ENCODE data around the gene ARHGAP44.
"Not testable (repeated sequence)": the region's sequence is repeated elsewhere in the genome, so short reads cannot be mapped to it uniquely, and the experiment has no call there.

Gene ARHGAP44

GRCh38 chr17:12815642-12816141, 26.4 kb downstream of the ARHGAP44 start:
- no peak for DNase-seq (ENCODE audit: low spot score)

DNA sequence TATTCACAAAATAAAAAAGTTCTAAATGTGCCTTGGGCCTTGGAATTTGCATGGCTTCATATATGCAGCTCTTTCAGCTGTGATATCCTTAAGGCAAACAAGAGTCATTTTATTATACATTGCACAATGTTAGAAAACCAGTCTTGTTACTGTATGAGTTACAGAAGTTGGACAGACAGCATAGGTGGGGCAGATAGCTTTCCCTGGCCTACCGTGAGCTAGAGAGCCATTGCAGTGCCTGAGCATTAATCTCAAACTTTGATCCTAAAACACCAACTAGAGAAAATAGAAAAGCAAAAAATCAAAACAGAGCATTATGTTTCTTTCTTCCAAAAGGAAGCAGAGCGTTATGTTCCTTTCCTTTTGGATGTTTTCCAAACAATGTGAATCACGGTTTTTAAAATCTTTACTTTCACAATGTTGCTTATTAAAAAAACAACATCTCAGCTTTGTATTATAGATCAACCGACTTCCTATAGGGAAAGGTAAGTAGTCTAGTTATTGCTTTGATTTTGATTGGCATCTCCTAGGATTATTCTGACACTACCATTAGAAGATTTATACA, 32.2 kb downstream of the ARHGAP44 start:
- DNase-seq (ENCODE audit: low spot score), result no peak

DNA sequence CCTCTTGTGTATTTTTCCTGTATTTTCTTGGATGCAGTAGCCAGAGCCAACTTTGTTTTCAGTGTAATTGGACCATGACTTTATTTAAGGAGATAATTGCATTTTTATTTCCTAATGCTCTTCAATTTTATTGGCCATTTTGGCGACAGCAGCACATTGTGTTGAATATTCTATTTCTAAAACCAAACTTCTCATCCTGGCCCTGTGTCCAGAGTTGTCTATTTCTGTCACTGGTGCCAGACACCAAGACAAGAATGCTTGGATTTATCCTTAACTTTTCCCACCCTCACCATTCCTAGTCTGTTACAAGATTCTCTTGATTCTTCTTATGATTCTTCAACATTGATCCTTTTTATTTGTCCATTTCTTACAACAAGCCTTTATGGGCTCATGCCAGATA, 37.1 kb downstream of the ARHGAP44 start:
- DNase-seq (ENCODE audit: low spot score), result no peak

- no peak for DNase-seq (ENCODE audit: low spot score)
Measured at GRCh38 chr17:12830777-12831247, 41.5 kb downstream of the ARHGAP44 start.

GRCh38 chr17:12831839-12832238, 42.5 kb downstream of the ARHGAP44 start:
- no peak for DNase-seq (ENCODE audit: low spot score)

GRCh38 chr17:12839042-12839441, 49.7 kb downstream of the ARHGAP44 start:
- DNase-seq (ENCODE audit: low spot score), result no peak

GRCh38 chr17:12842936-12843335, 53.6 kb downstream of the ARHGAP44 start:
- no peak for DNase-seq (ENCODE audit: low spot score)

DNA sequence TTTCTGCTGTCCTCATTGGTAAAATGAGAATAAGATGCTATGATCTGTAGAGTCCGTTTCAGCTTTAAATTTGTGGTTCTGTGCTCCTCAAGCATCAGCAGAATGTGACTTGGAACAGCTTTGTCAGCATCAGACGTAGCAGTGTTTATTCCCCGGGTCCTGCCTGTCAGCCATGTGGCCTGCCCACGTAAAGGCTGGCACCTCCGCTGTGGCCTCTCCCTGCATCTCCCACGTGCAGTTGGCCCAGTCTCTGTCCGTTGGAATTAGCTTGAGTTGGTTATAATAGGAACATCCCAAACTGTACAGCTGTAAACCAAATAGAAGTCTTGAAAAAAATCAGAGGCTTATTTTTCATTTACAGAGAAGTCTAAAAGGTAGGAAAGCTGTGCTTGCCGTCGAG, 61.7 kb downstream of the ARHGAP44 start:
- DNase-seq (ENCODE audit: low spot score), result no peak

DNA sequence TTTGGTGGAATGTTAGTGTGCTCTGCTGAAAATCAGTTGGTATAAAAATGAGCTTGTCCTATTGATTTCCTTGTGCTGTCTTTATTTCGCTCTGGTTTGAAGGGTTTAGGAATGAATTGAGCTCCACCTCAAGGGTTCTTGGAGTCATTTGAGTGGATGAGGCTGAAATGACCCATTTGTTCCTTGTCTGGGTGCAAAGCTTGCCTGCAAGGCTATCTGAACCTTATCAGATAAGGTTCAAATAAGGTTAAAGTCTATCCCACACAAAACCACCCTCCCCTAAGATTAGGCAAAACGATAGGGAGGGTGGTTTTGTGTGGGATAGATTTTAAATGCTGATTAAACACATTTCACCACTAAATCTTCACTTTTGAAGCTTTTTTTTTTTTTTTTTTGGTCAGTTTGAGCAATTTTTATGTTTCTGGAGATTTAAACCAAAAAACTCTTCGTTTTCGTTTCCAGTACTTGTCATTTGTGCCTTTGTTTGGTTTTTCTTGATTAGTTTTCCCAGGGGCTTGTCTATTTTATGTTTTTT, 62.7 kb downstream of the ARHGAP44 start:
- no peak for DNase-seq (ENCODE audit: low spot score)

DNA sequence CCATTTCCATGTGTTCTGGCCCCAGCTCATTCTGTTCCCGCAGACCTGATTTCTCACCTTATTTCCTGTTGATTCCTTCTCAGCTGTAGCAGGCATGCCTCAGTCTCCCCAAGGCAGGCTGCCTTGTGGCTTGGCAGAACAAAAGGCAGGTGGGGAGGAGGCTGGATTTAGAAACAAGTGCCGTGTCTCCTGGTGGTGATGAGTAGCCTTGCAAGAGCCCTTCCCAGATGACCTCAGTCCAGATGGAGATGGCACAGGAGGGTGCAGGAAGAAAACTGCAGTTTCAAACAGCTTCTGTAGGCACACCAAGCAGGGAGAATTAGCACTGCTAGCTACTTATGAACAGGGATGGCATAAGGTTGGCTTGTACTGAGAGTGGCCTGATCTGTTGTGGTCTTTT, 64.6 kb downstream of the ARHGAP44 start:
- no peak for DNase-seq (ENCODE audit: low spot score)

- DNase-seq (ENCODE audit: low spot score), result no peak
Measured at GRCh38 chr17:12856416-12856815, 67.1 kb downstream of the ARHGAP44 start.

DNA sequence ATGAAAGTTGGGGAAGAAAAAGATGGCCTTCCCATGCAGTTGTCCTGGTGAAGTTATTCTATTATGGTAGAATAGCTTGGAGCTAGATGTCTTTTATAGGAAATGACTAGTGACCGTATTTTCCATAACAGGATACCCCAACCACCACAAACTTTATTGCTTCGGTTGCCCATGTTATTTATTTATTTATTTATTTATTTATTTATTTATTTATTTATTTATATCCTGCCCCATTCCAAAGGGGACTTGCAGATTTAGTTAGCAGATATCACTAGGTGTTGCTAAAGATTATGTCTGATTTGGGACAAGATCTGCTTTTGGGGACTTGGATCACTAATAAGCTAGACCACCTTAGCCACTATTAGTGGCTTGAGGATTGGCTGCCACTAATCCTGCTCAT, 68.3 kb downstream of the ARHGAP44 start:
- DNase-seq (ENCODE audit: low spot score), result no peak

- DNase-seq (ENCODE audit: low spot score), result no peak
Measured at GRCh38 chr17:12859520-12859919, 70.2 kb downstream of the ARHGAP44 start.

- DNase-seq (ENCODE audit: low spot score), result no peak
Measured at GRCh38 chr17:12865769-12866168, 76.5 kb downstream of the ARHGAP44 start.

GRCh38 chr17:12866244-12866643, 76.9 kb downstream of the ARHGAP44 start:
- DNase-seq (ENCODE audit: low spot score), result no peak

DNA sequence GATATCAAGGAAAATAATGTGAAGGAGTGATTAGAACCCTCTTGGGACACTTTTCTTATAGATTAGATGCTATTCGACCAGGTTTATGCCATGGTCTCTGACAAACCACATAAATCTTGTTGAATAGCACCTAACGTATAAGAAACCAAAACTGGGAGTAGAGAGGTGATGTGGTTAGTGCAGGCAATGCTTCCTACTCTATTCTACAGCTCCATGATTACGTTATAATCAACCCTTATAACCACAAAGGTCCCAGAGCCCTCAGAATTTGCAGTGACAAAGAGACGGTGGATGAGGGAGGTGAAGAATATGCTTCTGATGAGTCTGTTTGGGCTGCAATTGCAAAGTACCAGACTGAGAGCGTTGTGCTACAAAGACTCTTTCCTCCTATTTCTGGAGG, 78.4 kb downstream of the ARHGAP44 start:
- DNase-seq (ENCODE audit: low spot score), result no peak

GRCh38 chr17:12873415-12874125, 84.3 kb downstream of the ARHGAP44 start:
- not testable (repeated sequence) for DNase-seq (ENCODE audit: low spot score)

GRCh38 chr17:12877953-12878669, 88.8 kb downstream of the ARHGAP44 start:
- no peak for DNase-seq (ENCODE audit: low spot score)

- not testable (repeated sequence) for DNase-seq (ENCODE audit: low spot score)
Measured at GRCh38 chr17:12879096-12879495, 89.8 kb downstream of the ARHGAP44 start.

DNA sequence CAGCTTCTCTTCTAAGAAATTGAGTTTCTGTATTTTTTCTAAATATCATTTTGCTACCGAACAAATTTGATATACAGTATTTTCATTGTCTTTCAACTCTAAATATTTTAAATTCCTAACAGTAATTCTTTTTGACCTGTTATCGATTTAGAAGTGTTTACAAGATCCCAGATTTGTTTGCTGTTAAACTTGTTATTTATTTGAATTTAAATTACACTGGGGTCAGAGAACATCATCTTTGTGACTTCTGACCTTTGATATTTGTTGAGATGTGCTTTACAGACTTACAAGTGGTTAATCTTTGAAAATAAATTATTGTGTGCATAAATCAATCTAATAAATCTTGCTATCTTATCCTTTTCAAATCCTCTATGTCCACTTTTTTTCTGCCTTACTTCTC, 94.2 kb downstream of the ARHGAP44 start:
- DNase-seq (ENCODE audit: low spot score), result no peak

DNA sequence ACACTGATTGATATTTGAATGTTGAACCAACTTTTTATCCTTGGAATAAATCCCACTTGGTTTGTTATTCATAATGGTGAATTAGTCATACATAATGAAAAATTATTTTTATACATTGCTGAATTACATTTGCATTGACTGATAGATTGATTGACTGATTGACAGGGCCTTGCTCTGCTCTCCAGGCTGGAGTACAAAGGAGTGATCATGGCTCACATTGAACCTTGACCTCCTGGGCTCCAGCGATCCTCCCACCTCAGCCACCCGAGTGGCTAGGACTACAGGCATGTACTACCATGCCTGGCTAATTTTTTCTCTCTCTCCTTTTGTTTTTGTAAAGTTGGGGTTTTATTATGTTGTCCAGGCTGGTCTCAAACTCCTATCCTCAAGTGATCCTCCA, 97.8 kb downstream of the ARHGAP44 start:
- DNase-seq (ENCODE audit: low spot score), result no peak

GRCh38 chr17:12896180-12896785, 107.0 kb downstream of the ARHGAP44 start:
- DNase-seq (ENCODE audit: low spot score), result no peak

Measured in CD4-positive, alpha-beta T cell treated with Interleukin-6 at 100 ng/mL for 8 hours (primary cell).